GM23248 (cell line): ENCODE data around the gene TEF. TPM values are rescaled to one million over a fixed set of nuclear protein-coding genes. Genes with fewer than 3 reads are reported as not detected.
A peak's percentile ranks its signal among the peaks of the same experiment; 100 is the strongest.

Experiments used
- DNase-seq: peaks from one replicate; pipeline ENCODE4 v3.0.0-alpha.2; 2015
- H2AFZ ChIP-seq: fragments of 200-600 bp; sonication (generic); 2 replicates; pipeline ENCODE4 v1.6.1; 2016; ENCODE audit warnings: antibody characterized with exemption
- H3F3A ChIP-seq: fragments of 200-600 bp; sonication (generic); 2 replicates; pipeline ENCODE4 v1.6.1; 2016; ENCODE audit warnings: mild to moderate bottlenecking, antibody characterized with exemption, mixed run types; ENCODE audit not compliant: insufficient read depth
- H3K27ac ChIP-seq: fragments of 200-600 bp; sonication (generic); 2 replicates; pipeline ENCODE4 v1.5.1; 2016; ENCODE audit warnings: mild to moderate bottlenecking
- H3K27me3 ChIP-seq: fragments of 200-600 bp; sonication (generic); replicated peaks from 2 replicates; pipeline ENCODE4 v1.6.1; 2016; ENCODE audit warnings: mild to moderate bottlenecking; ENCODE audit not compliant: insufficient read depth
- H3K36me3 ChIP-seq: fragments of 200-600 bp; sonication (generic); 2 replicates; pipeline ENCODE4 v1.6.1; 2016; ENCODE audit warnings: low read depth, mild to moderate bottlenecking
- H3K4me1 ChIP-seq: fragments of 200-600 bp; sonication (generic); 2 replicates; pipeline ENCODE4 v1.6.1; 2016; ENCODE audit warnings: mild to moderate bottlenecking; ENCODE audit not compliant: insufficient read depth
- H3K4me2 ChIP-seq: fragments of 200-600 bp; sonication (generic); one replicate; pipeline ENCODE4 v1.6.1; 2016; ENCODE audit warnings: mild to moderate bottlenecking; ENCODE audit not compliant: unreplicated experiment
- H3K4me3 ChIP-seq: fragments of 200-600 bp; sonication (generic); 2 replicates; pipeline ENCODE4 v1.5.1; 2016; ENCODE audit warnings: mild to moderate bottlenecking
- H3K79me2 ChIP-seq: fragments of 200-600 bp; sonication (generic); 2 replicates; pipeline ENCODE4 v1.6.1; 2016; ENCODE audit warnings: mild to moderate bottlenecking; ENCODE audit not compliant: insufficient read depth
- H3K9ac ChIP-seq: fragments of 200-600 bp; sonication (generic); 2 replicates; pipeline ENCODE4 v1.6.1; 2016; ENCODE audit warnings: mild to moderate bottlenecking
- H3K9me2 ChIP-seq: fragments of 200-600 bp; sonication (generic); 2 replicates; pipeline ENCODE4 v1.6.1; 2016; ENCODE audit warnings: mixed run types, mild to moderate bottlenecking, moderate library complexity; ENCODE audit not compliant: insufficient read depth
- H3K9me3 ChIP-seq: fragments of 200-600 bp; sonication (generic); one replicate; pipeline ENCODE4 v1.6.1; 2017; ENCODE audit warnings: low read depth
- H4K20me1 ChIP-seq: fragments of 200-600 bp; sonication (generic); 2 replicates; pipeline ENCODE4 v1.6.0; 2016; ENCODE audit not compliant: insufficient read depth
- EZH2 ChIP-seq: fragments of 200-600 bp; sonication (generic); IDR thresholded peaks from 2 replicates; pipeline ENCODE4 v1.6.1; 2018; ENCODE audit warnings: antibody characterized with exemption, mild to moderate bottlenecking; ENCODE audit not compliant: insufficient read depth, poor library complexity, severe bottlenecking
- EZH2phosphoT487 ChIP-seq: fragments of 200-600 bp; sonication (generic); IDR thresholded peaks from 2 replicates; pipeline ENCODE4 v1.6.1; 2018; ENCODE audit warnings: antibody characterized with exemption, moderate library complexity, mild to moderate bottlenecking, low read depth; ENCODE audit not compliant: insufficient read depth
- WGBS, 2 experiments: methylation state at CpG; one replicate each; pipeline ENCODE4 v1.1.6; 2015 to 2017; ENCODE audit warnings: low lambda C conversion rate in 2 of 2, low coverage in 1 of 2; ENCODE audit errors: missing lambda C conversion rate in 2 of 2; 5-methylcytosine and 5-hydroxymethylcytosine counted together
- in situ Hi-C: fragments of 300-500 bp; cut with MboI; formaldehyde crosslinking; loops from 2 replicates; pipeline ENCODE4 v1.15.0; 2020
- polyA plus RNA-seq: library from polyadenylated mRNA; unstranded; fragments of >200 nt; fragmentation: Nextera tagmentation; extraction: Ambion mirVana; gene quantifications from 2 replicates; pipeline ENCODE4 v1.2.1, GENCODE V29; 2016
- total RNA-seq: library from RNA; depleted of rRNA; stranded (reverse); fragments of >200 nt; shearing (Covaris generic); gene quantifications from 2 replicates; pipeline ENCODE4 v1.2.3, GENCODE V29; 2014

Gene TEF
- total and polyA plus RNA-seq, 2 experiments from 2014 or later: 2.2 to 4.2 TPM

GRCh38 chr22:41417622-41418390 is 36.1 kb downstream of the TEF start:
- 35 to 36% methylated on average over 13 of the region's 13 CpGs for WGBS, 2 experiments
- H3K36me3 ChIP-seq: no peaks in the 10 kb centered on the region
- no peak overlapping the region for H3K4me3 ChIP-seq
- no peaks in the 10 kb centered on the region for H4K20me1 ChIP-seq
- H3K9me2 ChIP-seq: no peaks in the 10 kb centered on the region
- H3K79me2 ChIP-seq: peaks cover 9% of the 10 kb centered on the region
- no peaks in the 10 kb centered on the region for H3K27me3 ChIP-seq
- TF ChIP-seq EZH2phosphoT487 (no peak), EZH2 (no peak)
- DNase-seq: peak; percentile 39
- H3K27ac ChIP-seq: no peak overlapping the region
- H3K9me3 ChIP-seq: no peaks in the 10 kb centered on the region
- no peak overlapping the region for H3K9ac ChIP-seq
- no peak overlapping the region for H3K4me2 ChIP-seq
- H2AFZ ChIP-seq: no peak overlapping the region
- H3K4me1 ChIP-seq: peaks cover 7% of the 10 kb centered on the region
- H3F3A ChIP-seq: no peaks in the 10 kb centered on the region
- in situ Hi-C loops: no loop called here

GRCh38 chr22:41418717-41419116 is 37.0 kb downstream of the TEF start:
- H3K9me2 ChIP-seq: no peaks in the 10 kb centered on the region
- DNase-seq: no peak
- in situ Hi-C loops: no loop called here
- H3F3A ChIP-seq: no peaks in the 10 kb centered on the region
- H3K79me2 ChIP-seq: peaks cover 5% of the 10 kb centered on the region; the same call in 1 of the 2 replicates
- TF ChIP-seq EZH2phosphoT487: no peak
- no peak for TF ChIP-seq EZH2
- no peaks in the 10 kb centered on the region for H3K27me3 ChIP-seq
- H3K4me3 ChIP-seq: no peak overlapping the region
- H3K4me1 ChIP-seq: 0 out of 2 replicates have a peak, but pooled peaks cover 5% of the 10 kb centered on the region
- H2AFZ ChIP-seq: no peak overlapping the region
- no peak overlapping the region for H3K27ac ChIP-seq
- no peak overlapping the region for H3K4me2 ChIP-seq
- H3K9ac ChIP-seq: no peak overlapping the region
- no peaks in the 10 kb centered on the region for H3K9me3 ChIP-seq
- 97 to 99% methylated on average over 9 of the region's 9 CpGs for WGBS, 2 experiments
- no peaks in the 10 kb centered on the region for H3K36me3 ChIP-seq
- H4K20me1 ChIP-seq: no peaks in the 10 kb centered on the region

GRCh38 chr22:41425660-41426365 is 44.1 kb downstream of the TEF start:
- Histone ChIP-seq H3K9me3 (no peaks in the 10 kb centered on the region), H3K27me3 (no peaks in the 10 kb centered on the region), H3K9me2 (no peaks in the 10 kb centered on the region), H3K27ac (no peak overlapping the region), H3K4me3 (no peak overlapping the region), H3F3A (peaks cover 12% of the 10 kb centered on the region; the same call in 1 of the 2 replicates), H4K20me1 (no peaks in the 10 kb centered on the region), H3K9ac (no peak overlapping the region), H3K36me3 (no peaks in the 10 kb centered on the region), H3K4me1 (no peaks in the 10 kb centered on the region), H3K79me2 (no peaks in the 10 kb centered on the region), H3K4me2 (no peak overlapping the region), H2AFZ (no peak overlapping the region)
- no peak for DNase-seq
- no peak for TF ChIP-seq EZH2
- no peak for TF ChIP-seq EZH2phosphoT487
- in situ Hi-C loops: no loop called here
- WGBS, 2 experiments: 75 to 76% methylated on average over 9 of the region's 9 CpGs

GRCh38 chr22:41429232-41429950 is 47.6 kb downstream of the TEF start:
- Histone ChIP-seq H3K36me3 (no peaks in the 10 kb centered on the region; the same call in 1 of the 2 replicates), H3K4me2 (no peak overlapping the region), H3K27me3 (no peaks in the 10 kb centered on the region), H3K9ac (no peak overlapping the region), H3K79me2 (peaks cover 20% of the 10 kb centered on the region), H3K4me1 (peaks cover 3% of the 10 kb centered on the region; the same call in 1 of the 2 replicates), H3K9me3 (no peaks in the 10 kb centered on the region), H3F3A (peaks cover 40% of the 10 kb centered on the region), H2AFZ (no peak overlapping the region), H3K9me2 (no peaks in the 10 kb centered on the region), H3K27ac (no peak overlapping the region), H4K20me1 (no peaks in the 10 kb centered on the region), H3K4me3 (no peak overlapping the region)
- no peak for TF ChIP-seq EZH2phosphoT487
- no peak for TF ChIP-seq EZH2
- peak; percentile 27 for DNase-seq
- in situ Hi-C loops: no loop called here
- WGBS, 2 experiments: 80 to 82% methylated on average over 13 of the region's 13 CpGs
